ENCODE results near the gene KCNIP1.

The KCNIP1 gene

GRCh38 chr5:170495825-170496661, 7.8 kb upstream of the KCNIP1 start:
- no peak overlapping the region for H3K4me3 ChIP-seq (ENCODE audit: low read depth, low read length)
- no peak for DNase-seq (ENCODE audit: low read depth)
- no peak for TF ChIP-seq CTCF (IDR thresholded peaks at IDR 0.05; ENCODE audit: insufficient read depth, low read depth, low read length, missing control alignments)

- no peak for TF ChIP-seq CTCF (IDR thresholded peaks at IDR 0.05; ENCODE audit: insufficient read depth, low read depth, low read length, missing control alignments)
- DNase-seq (ENCODE audit: low read depth), result no peak
- no peak overlapping the region for H3K4me3 ChIP-seq (ENCODE audit: low read depth, low read length)
Observed at GRCh38 chr5:170496662-170497028, 7.2 kb upstream of the KCNIP1 start.

GRCh38 chr5:170497311-170498038, 6.3 kb upstream of the KCNIP1 start:
- no peak for DNase-seq (ENCODE audit: low read depth)
- no peak overlapping the region for H3K4me3 ChIP-seq (ENCODE audit: low read depth, low read length)
- TF ChIP-seq CTCF (IDR thresholded peaks at IDR 0.05; ENCODE audit: insufficient read depth, low read depth, low read length, missing control alignments), result no peak

GRCh38 chr5:170498811-170499351, 4.9 kb upstream of the KCNIP1 start:
- DNase-seq (ENCODE audit: low read depth), result no peak
- no peak overlapping the region for H3K4me3 ChIP-seq (ENCODE audit: low read depth, low read length)
- no peak for TF ChIP-seq CTCF (IDR thresholded peaks at IDR 0.05; ENCODE audit: insufficient read depth, low read depth, low read length, missing control alignments)

GRCh38 chr5:170499621-170500020, 4.2 kb upstream of the KCNIP1 start:
- no peak for DNase-seq (ENCODE audit: low read depth)
- no peak for TF ChIP-seq CTCF (IDR thresholded peaks at IDR 0.05; ENCODE audit: insufficient read depth, low read depth, low read length, missing control alignments)

GRCh38 chr5:170501361-170501760, 2.5 kb upstream of the KCNIP1 start:
- no peak for TF ChIP-seq CTCF (IDR thresholded peaks at IDR 0.05; ENCODE audit: insufficient read depth, low read depth, low read length, missing control alignments)
- H3K4me3 ChIP-seq (ENCODE audit: low read depth, low read length), result no peak overlapping the region
- no peak for DNase-seq (ENCODE audit: low read depth)

More at GRCh38 chr5:170499621-170500020, 4.2 kb upstream of the KCNIP1 start:
- no peak overlapping the region for H3K4me3 ChIP-seq (ENCODE audit: low read depth, low read length)

Measured in GM12865 (cell line).